Measurements from ENCODE around the gene IGSF23. TPM values are rescaled to one million over a fixed set of nuclear protein-coding genes. Genes with fewer than 3 reads are reported as not detected.

The IGSF23 gene
- total RNA-seq, 4 donors from 2014 or later: 7.5 to 20.7 (median 11.0) TPM; not detected in 1

DNA sequence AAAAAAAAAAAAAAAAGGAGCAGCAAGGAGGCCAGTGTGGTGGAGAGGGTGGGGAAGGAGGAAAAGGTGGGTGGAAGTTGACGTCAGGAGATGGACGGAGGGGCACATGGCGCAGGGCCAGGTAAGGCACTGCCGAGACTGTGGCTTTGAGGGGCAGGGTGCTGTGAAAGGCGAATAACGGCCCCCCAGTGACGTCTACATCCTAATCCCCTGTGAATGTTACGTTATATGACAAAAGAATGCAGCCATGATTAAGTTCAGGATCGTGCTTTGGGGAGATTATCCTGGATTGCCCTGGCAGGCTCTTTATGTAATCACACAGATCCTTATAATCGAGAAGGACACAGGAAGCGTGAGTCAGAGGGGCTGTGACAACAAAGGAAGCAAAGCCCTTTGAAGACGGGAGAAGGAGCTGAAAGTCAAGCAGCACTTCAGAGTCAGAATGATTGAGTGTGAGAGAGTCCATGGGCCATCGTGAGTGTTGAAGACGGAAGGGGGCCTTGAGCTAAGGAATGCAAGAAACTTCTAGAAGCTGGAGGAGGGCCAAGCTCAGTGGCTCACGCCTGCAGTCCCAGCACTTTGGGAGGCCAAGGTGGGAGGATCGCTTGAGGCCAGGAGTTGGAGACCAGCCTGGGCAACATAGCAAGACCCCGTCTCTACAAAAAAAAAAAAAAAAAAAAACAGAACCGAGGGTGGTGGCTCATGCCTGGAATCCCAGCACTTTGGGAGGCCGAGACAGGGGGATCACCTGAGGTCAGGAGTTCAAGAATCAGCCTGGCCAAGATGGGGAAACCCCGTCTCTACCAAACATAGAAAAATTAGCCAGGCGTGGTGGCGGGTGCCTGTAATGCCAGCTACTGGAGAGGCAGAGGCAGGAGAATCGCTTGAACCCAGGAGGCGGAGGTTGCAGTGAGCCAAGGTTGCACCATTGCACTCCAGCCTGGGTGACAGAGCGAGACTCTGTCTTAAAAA is 71.8 kb downstream of the IGSF23 start:
- peak in 1 of 3 donors; percentile 77 for DNase-seq
- peak overlapping the region in 2 of 4 donors; percentile 39 to 64 for H3K27ac ChIP-seq
- H3K36me3 ChIP-seq: no peaks in the 10 kb centered on the region

DNA sequence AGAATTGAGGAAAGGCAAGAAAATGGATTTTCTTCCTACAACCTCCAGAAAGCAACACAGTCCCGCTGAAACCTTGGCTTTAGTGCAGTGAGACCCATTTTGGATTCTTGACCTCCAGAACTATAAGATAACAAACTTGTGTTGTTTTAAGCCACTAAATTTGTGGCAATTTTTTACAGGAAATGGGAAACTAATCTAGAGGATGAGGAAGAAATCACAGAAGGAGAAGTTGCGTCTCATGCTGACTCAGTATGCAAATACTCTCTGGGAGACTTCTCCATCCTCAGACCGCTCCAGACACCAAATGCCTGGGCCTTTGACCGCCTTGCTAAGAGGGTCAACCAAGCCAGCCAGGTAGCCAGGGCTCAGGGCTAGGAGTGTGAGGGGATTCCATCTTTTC is 72.5 kb downstream of the IGSF23 start:
- Histone ChIP-seq H3K4me1 (peaks cover 0 to 19% (median 0%) of the 10 kb centered on the region in 4 donors), H3K27me3 (no peaks in the 10 kb centered on the region), H3K27ac (peak overlapping the region in 1 of 4 donors; percentile 39), H3K4me3 (no peak overlapping the region), H3K9me3 (no peaks in the 10 kb centered on the region), H3K36me3 (no peaks in the 10 kb centered on the region)
- DNase-seq: peak in 1 of 3 donors; percentile 28
- no peak for TF ChIP-seq POLR2A (IDR thresholded peaks at IDR 0.05)
- TF ChIP-seq, protein P1, sequence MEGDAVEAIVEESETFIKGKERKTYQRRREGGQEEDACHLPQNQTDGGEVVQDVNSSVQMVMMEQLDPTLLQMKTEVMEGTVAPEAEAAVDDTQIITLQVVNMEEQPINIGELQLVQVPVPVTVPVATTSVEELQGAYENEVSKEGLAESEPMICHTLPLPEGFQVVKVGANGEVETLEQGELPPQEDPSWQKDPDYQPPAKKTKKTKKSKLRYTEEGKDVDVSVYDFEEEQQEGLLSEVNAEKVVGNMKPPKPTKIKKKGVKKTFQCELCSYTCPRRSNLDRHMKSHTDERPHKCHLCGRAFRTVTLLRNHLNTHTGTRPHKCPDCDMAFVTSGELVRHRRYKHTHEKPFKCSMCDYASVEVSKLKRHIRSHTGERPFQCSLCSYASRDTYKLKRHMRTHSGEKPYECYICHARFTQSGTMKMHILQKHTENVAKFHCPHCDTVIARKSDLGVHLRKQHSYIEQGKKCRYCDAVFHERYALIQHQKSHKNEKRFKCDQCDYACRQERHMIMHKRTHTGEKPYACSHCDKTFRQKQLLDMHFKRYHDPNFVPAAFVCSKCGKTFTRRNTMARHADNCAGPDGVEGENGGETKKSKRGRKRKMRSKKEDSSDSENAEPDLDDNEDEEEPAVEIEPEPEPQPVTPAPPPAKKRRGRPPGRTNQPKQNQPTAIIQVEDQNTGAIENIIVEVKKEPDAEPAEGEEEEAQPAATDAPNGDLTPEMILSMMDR (IDR thresholded peaks at IDR 0.05): no peak

More for the DNA sequence above, 71.8 kb downstream of the IGSF23 start:
- no peaks in the 10 kb centered on the region for H3K27me3 ChIP-seq
- no peaks in the 10 kb centered on the region for H3K9me3 ChIP-seq
- peaks cover 0 to 23% (median 0%) of the 10 kb centered on the region in 4 donors for H3K4me1 ChIP-seq
- no peak for TF ChIP-seq POLR2A (IDR thresholded peaks at IDR 0.05)
- TF ChIP-seq, protein P1 (IDR thresholded peaks at IDR 0.05): no peak
- H3K4me3 ChIP-seq: no peak overlapping the region

Small RNA genes within 50 kb of the gene (small RNA-seq; reads per million reads assigned to genes)
- gene AC243964.1: 0 reads per million in 2 donors

Other genes with a start within 250 kb of the IGSF23 start
- gene ZNF285, start 212.0 kb upstream of the IGSF23 start, total RNA-seq: 1 to 10 TPM in 1 of 4 donors, under 1 TPM in 2, not detected in 1; 0.18 to 5.6 (median 0.47) TPM
- gene ZNF229, start 165.1 kb upstream of the IGSF23 start, total RNA-seq: 1 to 10 TPM in 1 of 4 donors, under 1 TPM in 3; 0.53 to 3.8 (median 0.68) TPM
- 10 to 100 TPM in 3 of 4 donors, 1 to 10 TPM in 1; 7.8 to 28.1 (median 15.1) TPM for gene ZNF180, start 113.0 kb upstream of the IGSF23 start, total RNA-seq
- gene CEACAM20, start 83.9 kb upstream of the IGSF23 start, total RNA-seq: 100 to 1,000 TPM in 3 of 4 donors, 1 to 10 TPM in 1; 5.0 to 490 (median 163) TPM
- gene PVR, start 30.3 kb downstream of the IGSF23 start, total RNA-seq: 10 to 100 TPM; 21.7 to 49.3 (median 40.0) TPM
- gene CEACAM19, start 57.9 kb downstream of the IGSF23 start, total RNA-seq: 10 to 100 TPM in 3 of 4 donors, 1 to 10 TPM in 1; 4.4 to 16.9 (median 13.3) TPM
- gene CEACAM16, start 85.6 kb downstream of the IGSF23 start, total RNA-seq: not detected
- gene BCL3, start 135.1 kb downstream of the IGSF23 start, total RNA-seq: 100 to 1,000 TPM in 3 of 4 donors, 10 to 100 TPM in 1; 45.4 to 136 (median 119) TPM
- gene CBLC, start 164.3 kb downstream of the IGSF23 start, total RNA-seq: 100 to 1,000 TPM in 3 of 4 donors, 10 to 100 TPM in 1; 84.2 to 197 (median 132) TPM
- gene BCAM, start 195.5 kb downstream of the IGSF23 start, total RNA-seq: 10 to 100 TPM; 32.2 to 40.2 (median 37.1) TPM
- 100 to 1,000 TPM in 3 of 4 donors, 10 to 100 TPM in 1; 25.6 to 171 (median 122) TPM for gene NECTIN2, start 232.7 kb downstream of the IGSF23 start, total RNA-seq

All from Peyer's patch (tissue), 4 donors.